ENCODE data around the gene FDX2.

The FDX2 gene

GRCh38 chr19:10332965-10333757, 17.3 kb upstream of the FDX2 start, which contains the start of gene RAVER1:
Gene RAVER1, minus strand, starts transcription at chr19:10333529. Its CDS starts 22 bp downstream, at chr19:10333507.
- DNase-seq (ENCODE audit: low read depth): peak; percentile 98

DNA sequence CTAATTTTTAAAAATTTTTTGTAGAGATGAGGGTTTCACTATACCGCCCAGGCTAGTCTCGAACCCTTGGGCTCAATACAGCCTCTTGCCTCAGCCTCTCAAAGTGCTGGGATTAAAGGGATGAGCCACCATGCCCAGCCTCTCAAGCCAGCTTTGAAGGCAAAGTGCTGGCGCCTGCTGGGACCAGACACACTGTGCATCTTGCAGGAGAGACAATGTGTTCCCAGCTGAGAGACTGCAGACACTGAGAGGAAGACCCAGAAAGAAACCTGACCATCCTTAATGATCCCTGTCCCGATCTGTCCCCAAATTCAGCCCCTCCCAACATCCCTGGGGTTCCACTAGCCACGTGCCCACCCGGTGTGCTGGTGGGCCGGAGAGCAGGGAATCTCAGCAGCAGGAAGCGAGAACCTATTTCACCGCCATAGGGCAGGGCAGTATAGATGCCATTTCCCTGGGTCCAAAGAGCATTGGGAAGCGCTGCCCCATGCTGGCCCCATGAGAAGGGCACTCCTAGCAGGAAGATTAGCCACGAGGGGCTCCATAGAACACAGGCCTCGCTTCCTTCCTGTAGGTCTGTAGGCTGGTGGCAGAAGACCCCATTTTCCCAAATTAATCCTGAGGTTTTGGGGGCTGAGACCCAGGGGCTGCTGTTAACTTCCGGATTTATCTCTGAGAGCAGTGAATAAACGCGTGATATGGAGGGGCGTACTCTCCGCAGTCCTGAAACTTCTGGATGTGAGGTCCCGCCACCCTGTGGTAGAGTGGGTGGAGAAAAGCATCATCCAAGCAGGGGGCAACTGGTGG, 16.5 kb upstream of the FDX2 start:
- no peak for DNase-seq (ENCODE audit: low read depth)

DNA sequence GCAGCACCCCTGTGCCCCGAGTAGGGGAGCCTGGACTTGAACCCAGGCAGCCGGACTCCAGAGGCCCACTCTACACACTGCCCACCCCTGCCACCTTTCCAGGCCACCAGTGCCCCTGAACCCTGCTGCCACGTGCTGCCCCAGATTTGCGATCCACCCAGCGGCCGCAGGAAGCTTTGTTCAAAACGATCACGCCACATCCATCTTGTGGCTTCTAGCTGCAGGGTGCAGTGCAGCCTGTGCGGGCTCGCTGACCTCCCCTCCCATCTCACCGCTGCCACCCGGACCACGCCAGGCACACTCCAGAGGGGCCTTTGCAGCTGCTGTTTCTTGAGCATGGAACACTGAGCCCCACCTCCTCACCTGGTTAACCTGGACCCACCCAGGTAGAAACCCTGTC, 13.7 kb upstream of the FDX2 start:
- DNase-seq (ENCODE audit: low read depth): no peak

DNA sequence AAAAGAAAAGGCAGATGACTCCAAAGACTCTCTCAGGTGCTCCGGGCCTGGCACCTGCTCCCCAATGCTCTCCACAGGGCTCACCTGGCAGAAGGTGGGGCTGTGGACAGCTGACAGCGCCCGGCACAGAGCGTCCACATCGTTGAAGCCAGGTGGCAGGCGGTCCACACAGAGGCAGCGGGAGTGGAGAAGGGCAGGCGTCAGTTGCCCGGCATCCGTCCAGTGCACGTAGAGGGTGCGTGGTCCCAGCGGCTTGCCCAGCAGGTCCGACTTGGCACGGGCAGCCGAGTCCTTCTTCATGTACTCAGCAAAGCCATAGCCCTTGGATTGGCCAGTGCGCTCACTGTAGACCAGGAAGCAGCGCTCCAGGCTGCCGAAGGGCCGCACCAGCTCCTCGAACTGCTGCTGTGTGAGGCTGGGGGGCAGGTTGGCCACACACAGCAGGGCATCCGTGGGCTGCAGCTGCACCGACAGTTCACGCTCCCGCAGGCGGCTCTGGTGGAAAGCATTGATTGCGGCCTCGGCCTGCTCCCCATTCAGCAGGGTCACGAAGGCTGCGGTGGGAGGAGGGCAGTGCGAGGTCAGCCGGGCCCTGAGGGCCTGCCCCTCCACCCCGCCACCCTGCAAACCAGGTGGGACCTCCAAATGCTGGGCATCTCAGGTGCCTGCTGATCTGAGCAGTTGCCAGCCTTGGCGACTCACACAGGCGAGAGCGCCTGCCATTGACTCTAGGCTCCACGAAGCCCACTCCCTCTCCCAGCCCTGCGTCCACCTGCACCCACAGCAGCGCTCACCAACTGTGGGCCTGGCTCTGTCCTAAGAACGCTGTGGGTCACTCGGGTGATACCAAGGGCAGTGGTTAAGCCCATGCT, 13.0 kb upstream of the FDX2 start:
- no peak for DNase-seq (ENCODE audit: low read depth)

DNA sequence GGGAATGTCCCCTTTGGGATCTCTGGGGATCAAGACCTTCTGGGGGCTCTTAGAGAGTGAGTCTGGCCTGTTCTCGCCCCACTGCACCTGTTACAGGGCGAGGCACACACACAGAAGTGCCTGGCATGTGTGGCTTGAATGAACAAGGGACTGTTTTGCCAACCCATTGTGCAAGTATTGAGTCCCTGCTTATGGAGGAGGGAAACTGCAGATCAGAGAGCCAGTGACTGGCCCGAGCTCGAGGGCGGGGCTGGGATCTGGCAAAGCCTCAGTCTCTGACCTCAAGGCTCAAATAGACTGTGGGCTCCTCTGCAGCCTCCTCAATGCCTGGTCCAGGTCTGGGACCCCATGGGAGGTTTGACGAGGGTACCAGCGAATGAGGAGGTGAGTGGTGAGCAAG, 12.0 kb upstream of the FDX2 start:
- DNase-seq (ENCODE audit: low read depth): no peak

GRCh38 chr19:10325732-10326131, 9.9 kb upstream of the FDX2 start:
- no peak for DNase-seq (ENCODE audit: low read depth)

GRCh38 chr19:10321874-10322835, 6.3 kb upstream of the FDX2 start:
- DNase-seq (ENCODE audit: low read depth): no peak

DNA sequence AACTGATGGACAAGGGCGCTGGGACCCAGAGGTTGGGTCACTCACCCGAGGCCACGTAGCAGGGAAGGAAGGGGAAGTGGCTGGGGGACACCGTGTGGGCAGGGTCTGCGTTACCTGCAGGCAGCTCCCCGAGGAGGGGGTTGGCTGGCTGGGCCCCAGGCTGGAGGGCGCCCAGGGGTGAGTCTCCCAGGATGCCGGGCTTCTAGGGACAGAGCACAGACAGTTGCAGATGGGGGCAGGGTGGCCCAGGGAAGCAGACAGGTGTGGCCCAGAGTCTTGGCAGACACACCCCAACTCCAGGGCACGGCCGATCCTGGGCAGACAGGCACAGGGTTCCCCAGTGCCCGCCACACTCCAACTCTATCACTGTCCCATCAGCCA, 5.6 kb upstream of the FDX2 start:
- DNase-seq (ENCODE audit: low read depth): no peak

- no peak for DNase-seq (ENCODE audit: low read depth)
These were observed 5.0 kb upstream of the FDX2 start for GRCh38 chr19:10320602-10321416.

DNA sequence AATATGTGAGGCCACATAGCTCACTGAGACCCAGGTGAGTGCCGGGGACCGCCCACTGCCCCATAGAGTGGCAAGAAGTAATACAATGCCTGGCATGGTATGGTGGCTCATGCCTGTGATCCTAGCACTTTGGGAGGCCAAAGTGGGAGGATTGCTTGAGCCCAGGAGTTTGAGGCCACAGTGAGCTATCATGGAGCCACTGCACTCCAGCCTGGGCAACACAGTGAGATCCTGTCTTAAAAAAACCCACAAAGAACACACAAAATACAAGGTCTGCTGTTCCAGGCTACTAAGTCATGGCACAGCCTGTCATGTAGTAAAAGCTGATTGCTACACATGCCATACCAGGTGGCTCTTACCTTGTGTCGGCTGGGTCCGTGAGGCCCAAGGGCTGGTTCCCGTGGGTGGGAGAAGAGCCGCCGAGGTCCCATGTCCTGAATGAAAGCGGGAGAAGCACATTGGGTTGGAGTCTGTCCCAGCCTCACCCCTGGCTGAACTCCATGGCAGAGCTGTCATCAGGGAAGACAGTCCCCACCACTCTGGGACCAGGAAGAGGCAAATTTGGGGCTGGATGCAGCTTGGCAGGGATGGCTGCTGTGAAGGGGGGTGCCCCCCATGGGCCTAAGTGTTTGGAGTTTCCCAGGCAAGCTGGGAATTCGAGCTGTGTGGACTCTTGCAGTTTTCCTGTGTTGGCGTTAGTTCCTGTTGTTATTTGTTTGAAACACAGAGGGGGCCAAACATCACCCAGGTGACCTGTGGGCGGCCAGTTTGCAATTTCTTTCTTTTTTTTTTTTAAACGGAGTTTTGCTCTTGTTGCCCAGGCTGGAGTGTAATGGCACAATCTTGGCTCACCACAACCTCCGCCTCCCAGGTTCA, 3.2 kb upstream of the FDX2 start:
- no peak for DNase-seq (ENCODE audit: low read depth)

GRCh38 chr19:10317857-10318462, 2.1 kb upstream of the FDX2 start:
- DNase-seq (ENCODE audit: low read depth): no peak

DNA sequence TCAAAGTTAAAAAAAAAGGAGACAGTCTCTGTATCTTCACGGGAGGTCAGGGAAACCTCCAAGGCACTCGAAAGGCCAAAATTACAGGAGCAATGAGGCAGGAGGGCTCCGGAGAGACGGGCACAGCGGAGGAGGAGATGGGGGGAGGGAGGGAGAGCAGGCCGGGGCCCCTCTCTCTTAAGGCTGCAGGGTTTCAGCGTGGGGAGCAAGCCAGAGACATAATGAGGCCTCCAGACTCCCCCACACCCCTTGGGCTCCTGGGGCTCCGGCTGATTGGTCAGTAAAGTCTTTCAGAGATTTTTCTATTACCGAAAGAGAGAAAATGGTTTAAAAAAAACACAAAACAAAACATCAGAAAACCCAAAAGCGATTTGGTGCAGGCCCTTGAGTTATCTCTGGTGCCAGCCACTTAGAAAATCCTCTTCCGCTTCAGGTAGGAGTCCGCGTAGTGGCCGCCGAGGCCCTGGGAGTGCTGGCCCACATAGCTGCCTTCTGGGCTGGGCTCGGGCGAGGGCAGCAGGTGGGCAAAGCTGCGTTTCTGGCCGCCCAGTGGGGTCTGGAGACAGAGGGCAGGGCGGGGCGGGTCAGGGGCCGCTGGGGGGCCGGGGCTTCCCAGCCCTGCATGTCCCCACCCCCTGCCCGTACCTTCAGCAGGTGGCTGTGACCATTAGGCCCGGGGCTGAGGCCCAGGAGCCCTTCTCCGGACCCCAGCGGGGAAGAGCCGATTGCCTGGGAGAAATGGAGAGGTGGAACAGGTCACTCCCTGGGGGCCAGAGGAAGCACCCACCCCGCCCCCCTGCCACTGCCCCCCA, 1.4 kb upstream of the FDX2 start:
- DNase-seq (ENCODE audit: low read depth): no peak

- no peak for DNase-seq (ENCODE audit: low read depth)
These were observed 622 bp upstream of the FDX2 start for GRCh38 chr19:10316229-10317044.

DNA sequence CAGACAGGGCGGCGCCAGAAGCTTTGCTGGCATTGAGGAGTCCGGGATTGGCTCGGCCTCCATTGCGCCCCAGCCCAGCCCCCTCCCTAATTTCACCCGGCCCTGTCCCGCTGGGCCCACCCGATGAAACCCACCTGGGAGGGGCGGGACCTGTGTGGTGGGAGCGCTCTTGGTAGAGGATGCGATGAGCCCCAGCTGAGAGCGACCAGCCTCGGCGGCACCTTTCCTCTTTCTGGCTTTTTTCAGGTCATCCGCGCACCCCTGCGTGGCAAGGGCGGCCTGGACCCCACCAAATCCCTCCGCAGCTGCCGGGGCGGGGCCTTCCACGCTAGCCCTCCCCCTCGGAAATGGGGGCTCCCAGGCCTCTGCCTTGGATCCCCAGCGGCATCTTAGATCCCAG, 6.4 kb downstream of the FDX2 start, which contains the start of gene ZGLP1:
TSS of gene ZGLP1 (minus strand) at position 393 of the 400 bp plus-strand sequence.
- no peak for DNase-seq (ENCODE audit: low read depth)

DNA sequence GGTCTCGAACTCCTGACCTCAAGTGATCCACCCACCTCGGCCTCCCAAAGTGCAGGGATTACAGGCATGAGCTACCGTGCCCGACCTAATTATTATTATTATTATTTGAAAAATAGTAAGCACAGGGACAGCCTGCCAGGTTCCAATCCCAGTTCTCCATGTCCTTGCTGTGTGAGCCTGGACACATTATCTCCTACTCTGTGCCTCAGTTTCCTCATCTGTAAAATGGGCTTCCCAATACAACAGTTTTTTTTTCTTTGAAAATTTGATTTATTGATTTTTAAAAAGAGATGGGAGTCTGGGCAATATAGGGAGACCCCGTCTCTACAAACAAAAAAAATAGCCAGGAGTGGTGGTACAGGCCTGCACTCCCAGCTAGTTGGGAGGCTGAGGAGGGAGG, 9.5 kb downstream of the FDX2 start:
- DNase-seq (ENCODE audit: low read depth): no peak

GRCh38 chr19:10305139-10305806, 10.5 kb downstream of the FDX2 start:
- DNase-seq (ENCODE audit: low read depth): no peak
